ENCODE data around the gene APOL1. TPM values are rescaled to one million over a fixed set of nuclear protein-coding genes. Genes with fewer than 3 reads are reported as not detected.
"Not testable (repeated sequence)": the region's sequence is repeated elsewhere in the genome, so short reads cannot be mapped to it uniquely, and the experiment has no call there.

The APOL1 gene
- polyA plus RNA-seq (ENCODE audit: insufficient read length in 3 of 3): 10 to 100 TPM in 1 of 3 donors, 1 to 10 TPM in 2; 8.3 to 14.9 (median 9.3) TPM
- long read RNA-seq, donor 1, partial matches to known transcripts: 0 of 2 reads
- long read RNA-seq, donor 1, other reads (novel, unspliced or antisense): 0 of 2 reads
- long read RNA-seq, donor 2: 0 reads
- long read RNA-seq, donor 3, partial matches to known transcripts: 0 of 2 reads
- long read RNA-seq, donor 3, other reads (novel, unspliced or antisense): 0 of 2 reads
- long read RNA-seq, donor 4, partial matches to known transcripts: 155 of 184 reads
- long read RNA-seq, donor 4, other reads (novel, unspliced or antisense): 26 of 184 reads
- long read RNA-seq, donor 5, partial matches to known transcripts: 0 of 3 reads
- long read RNA-seq, donor 5, other reads (novel, unspliced or antisense): 0 of 3 reads
- long read RNA-seq, donor 6, partial matches to known transcripts: 0 of 1 reads
- long read RNA-seq, donor 6, other reads (novel, unspliced or antisense): 0 of 1 reads
- long read RNA-seq, donor 7, partial matches to known transcripts: 0 of 3 reads
- long read RNA-seq, donor 7, other reads (novel, unspliced or antisense): 0 of 3 reads
- long read RNA-seq, donor 8, partial matches to known transcripts: 38 of 38 reads
- long read RNA-seq, donor 8, other reads (novel, unspliced or antisense): 0 of 38 reads
- long read RNA-seq, donor 9: 0 reads
- long read RNA-seq, donor 10: 0 reads
- long read RNA-seq, donor 11, partial matches to known transcripts: 18 of 18 reads
- long read RNA-seq, donor 11, other reads (novel, unspliced or antisense): 0 of 18 reads
- long read RNA-seq, donor 12, partial matches to known transcripts: 14 of 14 reads
- long read RNA-seq, donor 12, other reads (novel, unspliced or antisense): 0 of 14 reads
- long read RNA-seq, donor 13: 0 reads
- long read RNA-seq, donor 14: 0 reads
- long read RNA-seq, donor 15, partial matches to known transcripts: 0 of 1 reads
- long read RNA-seq, donor 15, other reads (novel, unspliced or antisense): 0 of 1 reads
- long read RNA-seq, donor 16, partial matches to known transcripts: 0 of 1 reads
- long read RNA-seq, donor 16, other reads (novel, unspliced or antisense): 0 of 1 reads

- no peak for DNase-seq
These were observed at the start of gene APOL1 for GRCh38 chr22:36252754-36253522. APOL1 (plus strand) TSS chr22:36253133; CDS start chr22:36254956, 1,823 bp downstream.

DNA sequence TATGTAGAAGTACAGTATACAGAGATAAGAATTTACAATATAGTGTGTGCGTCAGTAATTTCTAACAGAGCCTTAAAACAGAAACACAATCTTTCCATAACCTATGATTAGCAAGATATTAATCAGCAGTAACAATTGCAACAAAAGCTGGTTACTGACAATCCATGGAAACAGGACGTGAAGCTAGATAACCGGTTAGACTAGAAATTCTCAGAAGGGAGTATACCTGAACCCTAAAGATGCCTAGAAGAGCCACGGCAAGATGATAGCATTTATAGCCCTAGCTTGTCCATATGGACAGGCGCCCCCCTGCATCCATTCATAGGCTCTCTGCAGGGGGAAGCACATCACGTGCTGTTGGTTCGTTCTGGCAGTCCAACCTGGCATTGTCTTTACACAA lies 49.5 kb upstream of the APOL1 start:
- not testable (repeated sequence) for DNase-seq

DNA sequence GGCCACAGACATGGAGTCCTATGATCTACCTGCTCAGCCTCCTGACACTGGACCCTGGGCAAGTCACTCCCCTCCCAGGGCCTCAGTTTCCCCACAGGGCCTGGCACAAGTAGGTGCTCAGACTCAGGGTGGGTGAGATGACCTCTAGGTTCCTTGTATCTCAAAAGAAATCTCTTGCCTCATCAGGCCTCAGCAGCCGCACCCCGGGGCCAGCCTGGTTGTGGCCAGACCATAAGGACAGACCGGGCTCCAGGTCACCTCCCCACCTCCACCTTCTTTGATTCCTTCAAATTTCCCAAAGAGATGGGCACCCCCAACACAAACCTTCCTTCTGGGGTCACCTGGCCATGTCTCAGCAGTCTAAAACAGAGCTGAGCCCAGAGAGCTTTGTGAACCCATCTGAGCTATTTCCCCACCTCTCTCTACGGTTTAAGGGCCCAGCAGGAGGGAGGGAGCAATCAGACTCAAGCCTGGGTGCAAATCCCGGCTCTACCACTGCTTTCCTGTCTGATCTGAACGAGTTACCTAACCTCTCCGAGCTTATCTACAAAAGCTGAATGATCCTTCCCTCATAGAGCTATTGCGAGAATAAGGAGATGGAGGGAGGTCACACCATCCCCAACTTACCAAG lies 48.8 kb upstream of the APOL1 start:
- no peak for DNase-seq

DNA sequence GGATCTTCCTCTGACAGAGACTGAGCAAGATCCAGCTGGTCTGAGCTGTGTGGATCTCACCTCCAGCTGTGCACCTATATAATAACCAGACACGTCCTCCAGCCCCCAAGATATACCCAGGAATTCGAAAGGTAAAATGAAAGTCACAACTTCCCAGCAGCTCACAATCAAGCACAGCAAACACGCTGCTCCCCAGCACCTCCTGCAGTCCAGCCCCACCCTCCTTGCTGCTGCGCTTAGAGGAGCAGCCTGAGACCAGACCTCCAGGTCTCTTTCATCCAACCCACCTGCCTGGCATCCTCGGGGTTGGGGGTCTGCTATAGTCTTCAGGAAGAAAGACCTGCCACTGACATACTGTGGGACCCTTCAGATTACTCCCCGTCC lies 48.3 kb upstream of the APOL1 start:
- DNase-seq: no peak

- not testable (repeated sequence) for DNase-seq
These were observed 47.4 kb upstream of the APOL1 start for GRCh38 chr22:36205573-36205972.

DNA sequence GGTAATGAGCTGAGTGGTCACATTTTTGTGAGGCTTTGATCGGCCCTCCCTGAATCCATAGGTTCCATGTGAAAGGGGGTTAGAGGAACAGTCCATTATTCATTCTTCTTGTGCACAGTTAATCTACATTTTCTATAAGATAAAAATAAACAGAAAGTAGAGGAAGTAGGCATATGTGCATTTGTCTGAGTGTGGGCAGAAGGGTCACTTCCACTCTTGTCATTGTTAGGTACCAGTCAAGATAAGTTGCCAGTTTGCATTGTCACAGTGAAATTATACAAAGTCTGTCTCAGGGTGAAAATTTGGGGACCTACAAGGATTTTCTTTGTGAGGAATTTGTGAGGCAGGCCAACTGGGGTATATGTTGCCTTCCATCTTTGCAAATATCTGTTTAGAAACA lies 46.7 kb upstream of the APOL1 start:
- DNase-seq: no peak

DNA sequence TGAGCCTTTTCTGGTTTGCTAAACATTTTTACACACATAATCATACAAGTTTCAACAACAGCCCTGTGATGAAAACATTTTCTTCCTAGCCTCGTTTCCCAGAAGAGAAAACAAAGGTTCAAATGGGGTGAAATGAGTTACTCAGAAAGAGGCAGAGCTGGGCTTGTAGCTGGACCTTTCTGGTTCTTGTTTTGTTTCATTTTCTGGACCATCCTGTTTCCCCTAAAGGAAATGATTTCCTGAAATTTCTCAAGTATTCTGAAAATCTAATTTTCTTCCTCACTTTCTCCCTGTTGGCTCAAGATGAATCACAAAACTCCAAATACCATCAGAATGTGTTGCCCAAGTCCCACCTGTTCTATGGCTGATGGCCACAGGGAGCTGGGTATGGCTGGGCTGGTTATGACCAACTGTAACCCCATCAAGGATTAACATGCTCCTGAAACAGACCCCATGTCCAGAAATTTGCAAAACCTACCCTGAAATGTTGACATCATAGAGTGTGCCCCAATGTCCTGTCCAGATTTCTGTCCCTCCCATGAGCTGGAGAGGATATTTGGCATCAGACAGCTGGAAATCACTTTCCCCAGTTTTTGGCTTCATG lies 44.7 kb upstream of the APOL1 start:
- DNase-seq: no peak

DNA sequence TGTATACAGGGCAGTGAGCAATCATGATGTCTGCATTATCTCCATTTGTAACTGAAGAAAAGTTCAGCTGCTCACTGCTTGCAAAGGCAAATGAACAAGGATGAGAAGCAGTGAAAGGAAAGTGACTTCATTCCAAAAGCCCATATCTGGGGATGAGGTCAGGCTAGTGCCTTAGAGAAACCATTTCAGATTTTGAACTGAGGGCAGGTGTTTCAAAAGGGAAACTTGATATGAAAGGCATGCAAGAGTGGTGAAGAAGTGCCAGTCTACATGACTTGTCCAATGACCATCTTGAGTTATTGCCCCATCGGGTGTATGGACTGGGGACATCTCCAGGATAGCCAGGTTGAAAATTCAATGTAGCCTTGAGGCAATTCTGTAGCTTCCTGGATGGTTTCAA lies 44.0 kb upstream of the APOL1 start:
- DNase-seq: no peak

- not testable (repeated sequence) for DNase-seq
These were observed 43.4 kb upstream of the APOL1 start for GRCh38 chr22:36209488-36209908.

GRCh38 chr22:36210224-36210623 lies 42.7 kb upstream of the APOL1 start:
- no peak for DNase-seq

DNA sequence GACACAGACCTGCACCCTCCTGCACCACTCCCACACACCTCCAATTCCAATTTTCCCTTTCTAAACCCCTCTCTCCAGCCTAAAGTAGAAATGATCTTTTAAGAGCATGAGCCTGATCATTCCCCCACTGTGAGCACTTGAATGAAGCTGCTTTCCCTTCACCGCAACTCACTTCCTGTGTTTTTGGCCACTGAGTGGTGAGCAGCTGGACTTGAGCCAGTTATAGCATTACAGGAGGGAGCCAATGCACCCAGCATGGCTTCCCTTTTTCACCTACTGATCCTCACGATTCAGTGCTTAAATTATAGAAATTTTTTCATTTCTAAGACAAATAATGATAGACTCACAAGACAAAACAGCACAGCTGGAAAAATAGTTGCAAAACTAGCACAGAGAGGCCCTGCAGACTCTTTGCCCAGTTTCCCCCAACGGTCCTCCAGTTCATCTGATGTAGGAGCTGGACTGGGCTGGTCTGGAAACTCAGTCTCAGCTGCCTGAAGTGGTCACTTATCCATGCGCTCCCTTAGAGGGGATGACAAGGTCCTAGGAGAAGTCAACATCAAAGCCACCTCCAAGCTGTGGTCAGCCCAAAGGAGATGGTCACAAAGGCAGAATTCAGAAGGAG lies 41.6 kb upstream of the APOL1 start:
- DNase-seq: no peak

DNA sequence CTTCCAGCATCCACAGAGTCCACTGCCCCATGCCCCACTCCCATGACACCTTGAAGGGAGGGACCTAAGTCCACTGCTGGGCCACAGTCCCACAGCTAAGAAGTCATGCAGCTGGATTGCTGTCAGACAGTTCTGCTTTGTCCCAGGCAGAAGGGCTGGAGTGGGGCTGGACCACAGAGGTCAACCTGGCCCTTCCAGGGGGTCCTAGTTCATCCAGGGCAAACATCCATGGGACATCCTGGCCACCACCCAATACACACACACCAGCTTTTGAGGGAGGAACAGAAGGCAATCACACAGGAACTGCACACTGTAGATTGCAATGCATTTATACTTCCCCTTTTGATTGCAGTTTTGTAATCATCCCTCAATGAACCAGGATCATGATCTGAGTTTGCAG lies 40.0 kb upstream of the APOL1 start:
- no peak for DNase-seq

DNA sequence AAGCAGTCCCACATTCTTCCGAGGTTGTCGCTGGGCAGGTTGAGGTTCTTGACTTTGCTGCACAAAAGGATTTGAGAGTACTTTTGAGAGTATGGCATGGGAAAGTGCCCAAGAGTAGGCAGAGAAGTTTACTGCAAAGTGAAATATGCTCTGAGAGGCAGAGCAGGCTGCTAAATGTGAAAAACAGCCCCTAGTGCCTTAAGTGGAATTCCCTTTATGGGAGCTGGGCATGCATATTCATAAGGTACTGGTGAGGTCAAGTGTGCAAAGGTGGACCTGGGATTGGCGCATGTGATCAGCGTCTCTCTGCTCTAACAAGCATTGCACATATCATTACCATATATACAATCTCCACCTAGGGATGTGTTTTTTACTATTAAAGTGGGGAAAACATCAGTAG lies 39.3 kb upstream of the APOL1 start:
- no peak for DNase-seq

- no peak for DNase-seq
These were observed 37.0 kb upstream of the APOL1 start for GRCh38 chr22:36215981-36216380.

DNA sequence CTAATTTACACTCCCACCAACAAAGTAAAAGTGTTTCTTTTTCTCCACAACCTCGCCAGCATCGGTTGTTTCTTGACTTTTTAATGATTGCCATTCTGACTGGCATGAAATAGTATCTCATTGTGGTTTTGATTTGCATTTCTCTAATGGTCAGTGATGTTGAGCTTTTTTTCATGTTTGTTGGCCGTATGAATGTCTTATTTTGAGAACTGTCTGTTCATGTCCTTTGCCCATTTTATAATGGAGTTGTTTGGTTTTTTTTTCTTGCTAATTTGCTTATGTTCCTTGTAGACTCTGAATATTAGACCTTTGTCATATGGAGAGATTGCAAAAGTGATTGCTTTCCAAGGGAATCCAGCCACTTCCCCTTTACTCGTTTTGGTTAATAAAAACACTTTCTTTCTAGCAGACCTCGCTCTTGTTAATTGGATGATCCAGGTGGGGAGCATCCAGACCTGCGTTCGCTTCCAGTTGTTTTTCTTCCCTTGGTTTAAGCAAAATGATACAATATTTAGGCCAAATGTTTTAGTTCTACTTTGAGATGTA lies 34.2 kb upstream of the APOL1 start:
- DNase-seq: no peak

DNA sequence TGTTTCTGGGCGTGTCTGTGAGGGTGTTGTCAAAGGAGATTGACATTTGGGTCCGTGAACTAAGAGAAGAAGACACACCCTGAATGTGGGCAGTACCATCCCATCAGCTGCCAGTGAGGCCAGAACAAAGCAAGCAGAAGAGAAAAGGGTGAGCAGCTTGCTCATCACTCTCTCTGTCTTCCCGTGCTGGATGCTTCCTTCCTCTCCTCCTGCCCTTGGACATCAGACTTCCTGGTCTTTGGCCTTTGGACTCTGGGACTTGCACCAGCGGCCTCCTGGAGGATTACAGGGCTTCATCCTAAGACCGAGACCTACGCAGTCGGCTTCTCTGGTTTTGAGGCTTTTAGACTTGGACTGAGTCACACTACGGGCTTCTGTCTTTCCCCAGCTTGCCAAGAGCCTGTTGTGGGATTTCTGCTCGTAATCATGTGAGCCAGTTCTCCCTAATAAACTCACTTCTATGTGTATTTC lies 32.4 kb upstream of the APOL1 start:
- no peak for DNase-seq

- no peak for DNase-seq
These were observed 30.9 kb upstream of the APOL1 start for GRCh38 chr22:36221799-36222751.

DNA sequence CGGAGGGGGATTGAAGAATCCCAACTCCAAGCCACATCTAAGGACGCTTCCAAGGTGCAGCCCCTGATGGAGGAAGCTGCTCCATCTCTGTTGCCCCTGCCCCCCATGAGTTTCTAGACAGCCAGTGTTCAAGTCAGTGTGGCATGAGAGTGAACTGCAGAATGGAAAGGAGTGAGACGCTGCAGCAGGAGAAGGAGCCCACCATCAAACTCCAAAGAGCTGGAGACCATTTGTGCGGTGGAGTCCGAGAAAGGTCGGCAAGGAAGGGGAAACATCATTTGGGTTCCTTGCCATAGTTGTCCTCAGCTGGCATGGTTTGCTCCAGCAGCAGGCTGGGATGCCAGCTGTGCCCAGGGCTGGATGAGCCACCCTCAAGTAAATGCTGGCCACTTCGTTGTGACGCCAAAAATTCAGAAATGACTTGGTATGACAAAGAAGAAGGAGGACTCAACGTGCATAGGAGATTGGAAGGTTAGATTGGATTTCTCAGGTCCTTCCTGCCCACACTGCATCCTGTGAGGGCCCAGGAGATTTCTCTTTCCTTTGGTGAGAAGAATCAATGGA lies 30.0 kb upstream of the APOL1 start:
- no peak for DNase-seq
